HG03095 (cell line): ENCODE data around the gene TRIP12.
A peak's percentile ranks its signal among the peaks of the same experiment; 100 is the strongest.
"Not testable (repeated sequence)": the region's sequence is repeated elsewhere in the genome, so short reads cannot be mapped to it uniquely, and the experiment has no call there.

Experiments used
- ATAC-seq: cut with Tn5 transposase; IDR thresholded peaks from one replicate; pipeline ENCODE4 v1.9.1; 2021; ENCODE audit warnings: moderate library complexity; ENCODE audit not compliant: unreplicated experiment

Gene TRIP12

GRCh38 chr2:229725716-229726574, 195.9 kb downstream of the TRIP12 start:
- no peak for ATAC-seq

GRCh38 chr2:229723192-229723591, 198.6 kb downstream of the TRIP12 start:
- not testable (repeated sequence) for ATAC-seq

GRCh38 chr2:229719926-229720647, 201.7 kb downstream of the TRIP12 start:
- ATAC-seq, result no peak

- ATAC-seq, result no peak
Observed at GRCh38 chr2:229718057-229718456, 203.8 kb downstream of the TRIP12 start.

GRCh38 chr2:229715895-229716507, 205.8 kb downstream of the TRIP12 start:
- no peak for ATAC-seq

- peak; percentile 46 for ATAC-seq
Observed at GRCh38 chr2:229714736-229715541, 206.9 kb downstream of the TRIP12 start.

GRCh38 chr2:229714080-229714735, 207.6 kb downstream of the TRIP12 start, which contains the start of gene DNER:
Gene DNER, minus strand, starts transcription at chr2:229714555. Its CDS starts 132 bp downstream, at chr2:229714423.
- peak; percentile 76 for ATAC-seq
